Adrenal gland (tissue), 12 donors: ENCODE data around the gene SULT2B1. TPM values are rescaled to one million over a fixed set of nuclear protein-coding genes. Genes with fewer than 3 reads are reported as not detected.
"Not testable (repeated sequence)": the region's sequence is repeated elsewhere in the genome, so short reads cannot be mapped to it uniquely, and the experiment has no call there.

Experiments used
- DNase-seq, 7 donors: peaks; one replicate each; pipeline ENCODE4 v3.0.0-alpha.2; 2019 to 2020
- H3K27ac ChIP-seq, 5 donors: fragments of 200-600 bp; sonication (generic) in 4 of 5; 1 replicate in 3 of 5; 2 replicates in 2 of 5; pipeline versions ENCODE4 v1.5.1 to v1.8.0; 2016 to 2020; ENCODE audit warnings: mild to moderate bottlenecking in 1 of 5
- H3K27me3 ChIP-seq: fragments of 200-600 bp; 2 replicates; pipeline ENCODE4 v1.8.0; 2021
- H3K36me3 ChIP-seq, 2 donors: fragments of 200-600 bp; replicated peaks in 1 of 2; 1 replicate in 1 of 2; 2 replicates in 1 of 2; pipeline versions ENCODE4 v1.5.1 to v1.8.0; 2018 to 2022
- H3K4me1 ChIP-seq, 2 donors: fragments of 200-600 bp; replicated peaks in 1 of 2; 1 replicate in 1 of 2; 2 replicates in 1 of 2; pipeline versions ENCODE4 v1.5.1 to v1.8.0; 2018 to 2021
- H3K4me3 ChIP-seq, 4 donors: fragments of 200-600 bp; sonication (generic) in 3 of 4; one replicate each; pipeline ENCODE4 v1.5.1; 2016 to 2018
- H3K9me3 ChIP-seq, 3 donors: fragments of 200-600 bp; sonication (generic) in 1 of 3; replicated peaks in 1 of 3; 1 replicate in 2 of 3; 2 replicates in 1 of 3; pipeline versions ENCODE4 v1.5.1 to v1.8.0; 2016 to 2021
- POLR2A ChIP-seq, 2 donors: fragments of 450-650 bp; IDR thresholded peaks; one replicate each; pipeline ENCODE4 v1.6.1; 2017; ENCODE audit warnings: antibody characterized with exemption in 2 of 2, mild to moderate bottlenecking in 2 of 2, moderate library complexity in 1 of 2
- WGBS, 4 donors: extraction: QIAGEN DNeasy Blood & Tissue Kit in 2 of 4; methylation state at CpG; one replicate each; pipeline versions ENCODE4 v1.1.5 to v1.1.7; 2013 to 2017; 5-methylcytosine and 5-hydroxymethylcytosine counted together
- intact Hi-C, 2 donors: fragments of 100-400 bp; cut with DNase I; formaldehyde crosslinking; loops; one replicate each; pipeline versions ENCODE4 v1.14.1 to v1.15.0; 2022 to 2023
- polyA plus RNA-seq, 3 donors: library from polyadenylated mRNA; stranded (reverse); fragments of 200-250 nt in 2 of 3; fragments of 350-450 nt in 1 of 3; fragmentation: Illumina TruSeq in 1 of 3; extraction: RNeasy Lipid Tissue Mini Kit (QIAGEN cat#74804) in 1 of 3; gene quantifications; one replicate each; pipeline ENCODE4 v1.2.3, GENCODE V29; 2013 to 2014
- total RNA-seq, 9 donors: library from RNA; depleted of rRNA in 4 of 9; stranded (reverse); fragments of >200 nt in 4 of 9; fragments of 120-200 nt in 1 of 9; fragmentation: NEBNext Ultra II Directional in 1 of 9; extraction: Animal tissue kit (Norgen Biotek cat#: 25700) in 1 of 9; gene quantifications; one replicate each; pipeline versions ENCODE4 v1.1.0 to v1.2.4, GENCODE V29; 2013 to 2023
- TF ChIP-seq, protein P1 (sequence below), 6 experiments: fragments of 450-650 bp in 4 of 6; fragments of 200-600 bp in 2 of 6; sonication (generic) in 1 of 6; IDR thresholded peaks; 1 replicate in 5 of 6; 2 replicates in 1 of 6; pipeline versions ENCODE4 v1.5.1 to v1.8.0; 2016 to 2021; ENCODE audit warnings: antibody characterized with exemption in 6 of 6, mild to moderate bottlenecking in 2 of 6, moderate library complexity in 1 of 6
- donor health status: healthy with polysubstance abuse.
- donor health status: Bipolar disorder and iron deficiency.
- donor health status: DM: yes; HTN: yes; CAD: no.
- donor health status: DM: no; HTN: no; CAD: no.
- donor health status: DM: no; HTN: no; CAD: no.
- donor health status: DM: yes; HTN: yes; CAD: no.

The SULT2B1 gene
- total and polyA plus RNA-seq, 12 donors, result 0.22 to 1.4 (median 0.52) TPM; not detected in 3

GRCh38 chr19:48571378-48572162 lies 19.6 kb downstream of the SULT2B1 start:
- 68 to 82% (median 72%) methylated on average over 4 to 5 of the region's 5 CpGs for WGBS, 4 donors
- intact Hi-C loops, result no loop called here
- TF ChIP-seq, protein P1, sequence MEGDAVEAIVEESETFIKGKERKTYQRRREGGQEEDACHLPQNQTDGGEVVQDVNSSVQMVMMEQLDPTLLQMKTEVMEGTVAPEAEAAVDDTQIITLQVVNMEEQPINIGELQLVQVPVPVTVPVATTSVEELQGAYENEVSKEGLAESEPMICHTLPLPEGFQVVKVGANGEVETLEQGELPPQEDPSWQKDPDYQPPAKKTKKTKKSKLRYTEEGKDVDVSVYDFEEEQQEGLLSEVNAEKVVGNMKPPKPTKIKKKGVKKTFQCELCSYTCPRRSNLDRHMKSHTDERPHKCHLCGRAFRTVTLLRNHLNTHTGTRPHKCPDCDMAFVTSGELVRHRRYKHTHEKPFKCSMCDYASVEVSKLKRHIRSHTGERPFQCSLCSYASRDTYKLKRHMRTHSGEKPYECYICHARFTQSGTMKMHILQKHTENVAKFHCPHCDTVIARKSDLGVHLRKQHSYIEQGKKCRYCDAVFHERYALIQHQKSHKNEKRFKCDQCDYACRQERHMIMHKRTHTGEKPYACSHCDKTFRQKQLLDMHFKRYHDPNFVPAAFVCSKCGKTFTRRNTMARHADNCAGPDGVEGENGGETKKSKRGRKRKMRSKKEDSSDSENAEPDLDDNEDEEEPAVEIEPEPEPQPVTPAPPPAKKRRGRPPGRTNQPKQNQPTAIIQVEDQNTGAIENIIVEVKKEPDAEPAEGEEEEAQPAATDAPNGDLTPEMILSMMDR (IDR thresholded peaks at IDR 0.05), result no peak
- no peak for TF ChIP-seq POLR2A (IDR thresholded peaks at IDR 0.05)

DNA sequence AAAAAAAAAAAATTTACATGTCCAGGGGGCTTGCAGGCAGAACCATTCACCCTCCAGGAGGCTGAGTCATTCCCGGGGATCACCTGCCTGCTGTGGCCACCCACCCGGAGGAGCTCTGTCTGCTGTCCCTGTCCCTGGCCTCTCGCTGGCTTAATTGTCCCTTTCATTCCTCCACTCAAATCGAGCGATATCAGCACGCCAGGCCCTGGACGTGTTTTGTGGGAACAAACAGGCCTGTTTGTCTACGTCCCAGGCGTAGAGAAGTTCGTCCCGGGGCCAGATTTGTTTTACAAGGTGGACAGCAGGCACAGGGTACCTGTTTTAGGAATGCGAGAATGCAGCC lies 21.2 kb downstream of the SULT2B1 start:
- peaks cover 0 to 5% of the 10 kb centered on the region in 2 donors for H3K4me1 ChIP-seq
- H3K27ac ChIP-seq, result no peak overlapping the region
- WGBS, 4 donors, result 70 to 87% (median 71%) methylated on average over 10 to 12 of the region's 12 CpGs
- no peak overlapping the region for H3K4me3 ChIP-seq
- H3K9me3 ChIP-seq, result no peaks in the 10 kb centered on the region
- H3K27me3 ChIP-seq, result no peaks in the 10 kb centered on the region
- TF ChIP-seq, protein P1 (IDR thresholded peaks at IDR 0.05), result no peak
- TF ChIP-seq POLR2A (IDR thresholded peaks at IDR 0.05), result no peak
- intact Hi-C loops, result no loop called here
- H3K36me3 ChIP-seq, result no peaks in the 10 kb centered on the region
- no peak for DNase-seq

More at GRCh38 chr19:48571378-48572162, 19.6 kb downstream of the SULT2B1 start:
- no peaks in the 10 kb centered on the region for H3K36me3 ChIP-seq
- no peak for DNase-seq
- no peak overlapping the region for H3K27ac ChIP-seq
- no peak overlapping the region for H3K4me3 ChIP-seq
- H3K9me3 ChIP-seq, result no peaks in the 10 kb centered on the region
- no peaks in the 10 kb centered on the region for H3K27me3 ChIP-seq
- H3K4me1 ChIP-seq, result peaks cover 0 to 10% of the 10 kb centered on the region in 2 donors

- no peak overlapping the region for H3K27ac ChIP-seq
- TF ChIP-seq POLR2A (IDR thresholded peaks at IDR 0.05), result no peak
- TF ChIP-seq, protein P1 (IDR thresholded peaks at IDR 0.05), result no peak
- no peaks in the 10 kb centered on the region for H3K36me3 ChIP-seq
- H3K9me3 ChIP-seq, result no peaks in the 10 kb centered on the region
- intact Hi-C loops, result no loop called here
- H3K4me3 ChIP-seq, result no peak overlapping the region
- DNase-seq, result no peak
- no peaks in the 10 kb centered on the region for H3K27me3 ChIP-seq
- 64 to 82% (median 76%) methylated on average over 22 to 23 of the region's 23 CpGs for WGBS, 4 donors
- H3K4me1 ChIP-seq, result no peaks in the 10 kb centered on the region
Observed at GRCh38 chr19:48575931-48576622, 24.1 kb downstream of the SULT2B1 start.

- H3K36me3 ChIP-seq, H3K9me3 ChIP-seq, H3K27me3 ChIP-seq, H3K27ac ChIP-seq, DNase-seq, H3K4me1 ChIP-seq, H3K4me3 ChIP-seq, intact Hi-C loops: not testable (repeated sequence)
- WGBS, 4 donors, result 80 to 97% (median 89%) methylated on average over 2 to 7 of the region's 7 CpGs
Observed at GRCh38 chr19:48577908-48578307, 25.9 kb downstream of the SULT2B1 start.
